Measurements from ENCODE around the gene P2RY6. TPM values are rescaled to one million over a fixed set of nuclear protein-coding genes. Genes with fewer than 3 reads are reported as not detected.
A peak's percentile ranks its signal among the peaks of the same experiment; 100 is the strongest.

The P2RY6 gene
- total and polyA plus RNA-seq, 2 of the 8 experiments (the other 6 are each of a cell fraction or from before 2014, with no cell fraction given): 0.15 TPM; not detected in 1

- no peak overlapping the region for H2BK5ac ChIP-seq (ENCODE audit: low read depth, low read length)
- no peak overlapping the region for H3K27ac ChIP-seq (ENCODE audit: low read depth, low read length)
- no peaks in the 10 kb centered on the region for H3K9me3 ChIP-seq (ENCODE audit: insufficient read depth in 2 of 2, low read depth in 1 of 2, low read length in 1 of 2)
- H3K27me3 ChIP-seq (replicated peaks in 1 of 4; ENCODE audit: control insufficient read depth in 3 of 4, extremely low read depth in 1 of 4, insufficient read depth in 3 of 4, low read length in 3 of 4): no peaks in the 10 kb centered on the region
- H3K56ac ChIP-seq (replicated peaks; ENCODE audit: insufficient read length, low read depth, low read length): no peak overlapping the region
- no peaks in the 10 kb centered on the region; the same call in 1 of the 2 replicates for H3K23me2 ChIP-seq (ENCODE audit: low read depth, low read length)
- no peaks in the 10 kb centered on the region for H3K36me3 ChIP-seq (ENCODE audit: control insufficient read depth in 2 of 4, insufficient read depth in 4 of 4, low read length in 3 of 4)
- H2AFZ ChIP-seq (ENCODE audit: low read length): 0 out of 2 replicates have a peak overlapping the region, but pooled peaks have one; percentile 11
- H2BK12ac ChIP-seq (ENCODE audit: low read depth, low read length): no peak overlapping the region
- H3K23ac ChIP-seq (ENCODE audit: insufficient read length): no peak overlapping the region
- no peak overlapping the region for H3K4ac ChIP-seq (replicated peaks; ENCODE audit: insufficient read length, low read depth, low read length)
- H4K5ac ChIP-seq (ENCODE audit: insufficient read length, low read depth, low read length): no peak overlapping the region
- POLR2A ChIA-PET (ENCODE audit: partially characterized antibody): interaction anchor here (0.6 kb wide), 1 partner anchor 538 kb away, joined by 3 read pairs; no protein-coding TSS in a partner anchor
- H2BK120ac ChIP-seq (replicated peaks; ENCODE audit: low read depth, low read length): no peak overlapping the region
- no peak overlapping the region for H2BK20ac ChIP-seq (ENCODE audit: low read length)
- CTCF ChIA-PET (ENCODE audit: partially characterized antibody): interaction anchor here (0.6 to 1.4 kb wide), 10 partner anchors 8 to 966 kb away, joined by 3 to 7 read pairs (median 4); no protein-coding TSS in a partner anchor
- H2BK15ac ChIP-seq (ENCODE audit: low read length): no peak overlapping the region
- WGBS, 2 experiments (ENCODE audit: extremely low coverage in 1 of 2, insufficient coverage in 1 of 2, insufficient read length in 1 of 2, insufficient replicate concordance in 2 of 2, low coverage in 1 of 2, low lambda C conversion rate in 2 of 2, missing lambda C conversion rate in 1 of 2): 85% methylated on average over 3 of the region's 3 CpGs; no CpG with 5 or more reads in 1 of the 2 experiments
- H3K9ac ChIP-seq (replicated peaks in 1 of 4; ENCODE audit: extremely low read depth in 1 of 4, low read depth in 3 of 4, low read length in 3 of 4): no peak overlapping the region
- no peak for DNase-seq (ENCODE audit: low read depth in 1 of 2, low spot score in 2 of 2)
- no peaks in the 10 kb centered on the region for H3K4me1 ChIP-seq (replicated peaks in 1 of 4; ENCODE audit: control insufficient read depth in 3 of 4, insufficient read depth in 4 of 4, low read length in 3 of 4)
- no peak overlapping the region for H3K4me2 ChIP-seq (ENCODE audit: insufficient read depth in 1 of 2, low read depth in 2 of 2, low read length in 2 of 2)
- H2AK5ac ChIP-seq (ENCODE audit: low read depth, low read length): no peak overlapping the region
- H4K91ac ChIP-seq (replicated peaks; ENCODE audit: insufficient read length, low read length): no peak overlapping the region
- no peak overlapping the region for H4K8ac ChIP-seq (ENCODE audit: extremely low read depth, insufficient read depth, low read length)
- no peak overlapping the region for H3K18ac ChIP-seq (ENCODE audit: extremely low read depth, low read length)
- no peaks in the 10 kb centered on the region for H4K20me1 ChIP-seq (replicated peaks in 1 of 2; ENCODE audit: control insufficient read depth in 1 of 2, insufficient read depth in 2 of 2, low read length in 2 of 2)
- no peak overlapping the region for H3K4me3 ChIP-seq (ENCODE audit: extremely low read depth in 1 of 4, insufficient read depth in 2 of 4, low read depth in 3 of 4, low read length in 4 of 4)
- no peaks in the 10 kb centered on the region for H3K79me2 ChIP-seq (ENCODE audit: control insufficient read depth in 1 of 2, insufficient read depth in 2 of 2, low read length in 2 of 2)
- TF ChIP-seq NRF1 (IDR thresholded peaks at IDR 0.05; ENCODE audit: low read depth, low read length): no peak
- TF ChIP-seq BACH1 (IDR thresholded peaks at IDR 0.05; ENCODE audit: low read length): peak; percentile 29; the same call in 1 of the 2 replicates
- no peak for FAIRE-seq
- H3K14ac ChIP-seq (ENCODE audit: insufficient read length): no peak overlapping the region
- H3K79me1 ChIP-seq (ENCODE audit: low read depth, low read length): no peaks in the 10 kb centered on the region
Measured at GRCh38 chr11:73248526-73249185, 23.5 kb upstream of the P2RY6 start.

Measured in H1 (cell line).